ENCODE measurements around the gene NKX2-2.

GRCh38 chr20:21534453-21534852, 20.6 kb upstream of the NKX2-2 start:
- TF ChIP-seq CTCF (IDR thresholded peaks at IDR 0.05) = no peak
- TF ChIP-seq POLR2A (IDR thresholded peaks at IDR 0.05) = no peak
- TF ChIP-seq POLR2AphosphoS5 (IDR thresholded peaks at IDR 0.05) = no peak
